ENCODE results near the gene ADISSP.

DNA sequence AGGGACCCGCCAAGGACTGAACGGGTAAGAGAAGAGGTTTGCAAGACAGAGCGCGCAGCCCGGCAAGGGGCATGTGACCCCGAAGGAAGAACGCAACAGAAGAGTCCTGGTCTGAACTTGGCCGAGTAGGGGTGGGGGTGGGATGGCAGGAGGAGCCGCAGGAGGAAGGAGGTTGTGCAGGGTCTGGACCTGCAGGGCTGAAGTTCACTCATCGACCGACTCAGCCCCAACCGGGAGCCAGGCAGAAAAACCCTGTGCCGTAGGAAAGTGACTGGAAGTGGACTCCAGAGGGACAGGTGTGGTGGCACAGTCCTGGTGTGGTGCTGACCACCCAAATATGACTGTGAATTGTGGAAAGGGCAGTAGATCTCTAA lies 15.2 kb downstream of the ADISSP start:
- TF ChIP-seq, protein P1, sequence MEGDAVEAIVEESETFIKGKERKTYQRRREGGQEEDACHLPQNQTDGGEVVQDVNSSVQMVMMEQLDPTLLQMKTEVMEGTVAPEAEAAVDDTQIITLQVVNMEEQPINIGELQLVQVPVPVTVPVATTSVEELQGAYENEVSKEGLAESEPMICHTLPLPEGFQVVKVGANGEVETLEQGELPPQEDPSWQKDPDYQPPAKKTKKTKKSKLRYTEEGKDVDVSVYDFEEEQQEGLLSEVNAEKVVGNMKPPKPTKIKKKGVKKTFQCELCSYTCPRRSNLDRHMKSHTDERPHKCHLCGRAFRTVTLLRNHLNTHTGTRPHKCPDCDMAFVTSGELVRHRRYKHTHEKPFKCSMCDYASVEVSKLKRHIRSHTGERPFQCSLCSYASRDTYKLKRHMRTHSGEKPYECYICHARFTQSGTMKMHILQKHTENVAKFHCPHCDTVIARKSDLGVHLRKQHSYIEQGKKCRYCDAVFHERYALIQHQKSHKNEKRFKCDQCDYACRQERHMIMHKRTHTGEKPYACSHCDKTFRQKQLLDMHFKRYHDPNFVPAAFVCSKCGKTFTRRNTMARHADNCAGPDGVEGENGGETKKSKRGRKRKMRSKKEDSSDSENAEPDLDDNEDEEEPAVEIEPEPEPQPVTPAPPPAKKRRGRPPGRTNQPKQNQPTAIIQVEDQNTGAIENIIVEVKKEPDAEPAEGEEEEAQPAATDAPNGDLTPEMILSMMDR (IDR thresholded peaks at IDR 0.05), result no peak
- no peak for TF ChIP-seq POLR2A (IDR thresholded peaks at IDR 0.05)

Data from thyroid gland (tissue), 4 donors.